ENCODE data around the gene SMAD3. TPM values are rescaled to one million over a fixed set of nuclear protein-coding genes. Genes with fewer than 3 reads are reported as not detected.

Gene SMAD3
- polyA plus RNA-seq, 1 donor, result 29.7 TPM

DNA sequence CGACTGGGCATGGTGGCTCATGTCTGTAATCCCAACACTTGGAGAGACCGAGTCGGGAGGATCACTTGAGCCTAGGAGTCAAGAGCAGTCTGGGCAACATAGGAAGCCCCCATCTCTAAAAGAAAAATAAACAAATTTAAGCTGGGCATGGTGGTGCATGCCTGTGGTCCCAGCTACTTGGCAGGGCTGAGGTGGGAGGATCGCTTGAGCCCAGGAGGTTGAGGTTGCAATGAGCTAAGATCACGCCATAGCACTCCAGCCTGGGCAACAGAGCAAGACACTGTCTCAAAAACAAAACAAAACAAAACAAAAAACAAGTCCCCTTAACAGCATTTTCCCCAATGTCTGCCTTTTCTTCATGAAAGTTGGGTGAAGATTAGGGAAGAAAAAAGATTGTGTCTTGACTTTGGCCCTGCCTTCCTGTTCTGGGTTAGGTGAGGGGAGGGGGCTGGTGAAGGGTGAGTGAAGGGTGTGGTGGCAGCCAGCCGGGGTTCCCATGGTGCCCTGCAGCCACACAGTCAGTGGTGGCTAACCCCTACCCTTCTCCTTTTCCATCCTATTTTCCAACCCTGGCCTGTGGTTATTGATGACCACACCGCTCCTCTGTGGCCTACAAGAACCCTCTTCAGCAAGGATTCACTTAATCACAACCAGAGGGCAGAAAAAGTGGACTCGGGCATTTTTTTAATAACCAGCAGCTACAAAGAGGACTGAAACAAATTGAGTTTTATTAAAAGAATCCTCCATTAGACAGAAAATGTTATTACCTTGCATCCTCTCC lies 28.4 kb upstream of the SMAD3 start:
- DNase-seq, result no peak

DNA sequence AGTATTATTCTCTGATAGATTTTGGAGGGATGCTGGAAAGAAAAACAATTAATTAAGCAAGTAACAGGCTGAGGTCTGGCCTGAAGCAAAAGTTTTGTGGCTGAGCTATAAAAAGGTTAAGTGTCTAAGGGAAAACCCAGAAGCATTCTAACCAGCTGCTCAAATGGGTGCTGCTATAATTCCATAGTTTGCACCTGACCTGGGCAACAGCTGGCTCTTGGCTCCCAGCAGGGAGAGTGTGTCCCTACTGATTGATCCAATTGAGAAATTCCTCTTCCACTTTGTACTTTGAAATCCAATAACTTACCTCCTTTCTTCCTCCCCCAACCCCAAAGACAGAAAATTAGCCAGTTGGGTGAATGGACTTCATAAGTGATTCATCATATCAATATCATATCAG lies 27.7 kb upstream of the SMAD3 start:
- no peak for DNase-seq

DNA sequence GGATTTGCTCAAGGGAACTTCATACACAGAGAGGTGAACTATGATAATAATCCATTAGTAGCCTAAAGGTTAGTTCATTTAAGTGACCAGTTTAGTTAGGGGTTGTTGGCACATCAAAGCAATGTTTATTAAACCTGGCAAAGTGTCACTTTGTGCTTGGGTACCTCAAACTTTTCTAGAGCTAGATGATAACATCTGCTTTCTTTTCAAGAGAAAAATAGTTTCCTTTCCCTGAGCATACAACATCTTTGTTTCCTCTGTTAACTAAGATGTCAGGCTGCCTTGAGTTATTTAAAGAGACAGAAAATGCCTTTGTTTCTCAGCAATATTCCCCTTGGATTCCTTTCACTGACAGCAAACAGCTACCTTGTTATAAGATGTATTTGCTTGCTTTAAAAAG lies 26.7 kb upstream of the SMAD3 start:
- DNase-seq, result no peak

DNA sequence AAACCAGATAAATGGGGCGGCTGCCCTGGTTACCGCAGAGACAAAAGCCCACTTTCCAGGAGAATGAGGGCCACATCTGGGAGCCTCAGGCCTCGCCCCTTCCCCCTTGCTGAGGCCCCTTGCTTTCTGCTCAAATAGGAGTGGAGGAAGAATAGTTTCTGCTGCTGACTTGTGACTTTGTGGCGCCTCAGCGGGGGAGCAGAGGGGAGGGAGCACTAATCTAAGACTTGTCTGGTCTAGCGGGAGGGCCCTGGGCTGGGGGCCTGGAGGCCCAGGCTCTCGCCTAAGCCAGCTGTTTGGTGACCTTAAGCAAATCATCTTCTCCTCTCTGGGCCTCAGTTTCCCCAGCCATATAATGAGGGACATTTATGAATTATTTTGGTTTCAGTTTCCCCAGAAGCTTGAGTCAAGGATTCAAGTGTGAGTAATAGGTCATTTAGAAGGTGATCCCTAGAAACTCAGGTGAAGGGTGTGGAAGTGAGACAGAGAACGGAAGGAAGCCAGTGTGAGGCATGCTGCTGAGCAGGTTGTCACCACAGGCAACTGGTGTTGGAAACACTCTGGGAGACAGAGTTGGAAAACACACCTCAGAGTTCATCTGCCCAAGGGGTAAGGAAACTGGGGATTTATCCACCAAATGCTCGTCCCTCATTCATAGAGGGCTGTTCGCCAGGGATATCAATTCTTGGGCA lies 25.9 kb upstream of the SMAD3 start:
- DNase-seq, result no peak

- DNase-seq, result no peak
These were observed 25.1 kb upstream of the SMAD3 start for GRCh38 chr15:67040277-67040676.

DNA sequence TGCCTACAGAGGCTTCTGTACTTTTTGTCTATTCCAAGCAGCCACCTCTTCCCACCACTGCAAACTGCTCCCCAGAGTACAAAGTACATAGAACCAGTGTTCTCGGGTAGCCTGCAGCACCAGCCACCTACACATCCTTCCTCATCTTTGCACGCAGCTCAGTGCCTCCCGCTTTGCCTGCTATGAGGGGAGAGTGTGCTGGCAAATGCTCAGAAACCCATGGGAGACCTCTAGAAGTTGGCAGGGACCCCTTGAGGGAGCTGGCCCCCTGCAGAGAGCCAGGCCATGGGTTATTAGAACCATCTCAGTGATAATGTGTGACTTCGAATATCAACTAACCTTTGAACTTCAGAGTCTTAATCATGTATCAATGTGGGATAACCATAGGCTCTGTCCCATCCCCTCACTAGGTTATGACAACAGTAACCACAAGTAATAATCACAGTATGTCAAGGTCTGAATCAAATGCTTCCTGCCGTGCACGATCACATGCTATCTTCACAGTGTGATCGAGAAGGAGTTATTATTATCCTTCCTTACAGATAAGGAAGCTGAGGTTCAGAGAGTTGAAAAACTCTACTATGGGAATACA lies 22.8 kb upstream of the SMAD3 start:
- no peak for DNase-seq

DNA sequence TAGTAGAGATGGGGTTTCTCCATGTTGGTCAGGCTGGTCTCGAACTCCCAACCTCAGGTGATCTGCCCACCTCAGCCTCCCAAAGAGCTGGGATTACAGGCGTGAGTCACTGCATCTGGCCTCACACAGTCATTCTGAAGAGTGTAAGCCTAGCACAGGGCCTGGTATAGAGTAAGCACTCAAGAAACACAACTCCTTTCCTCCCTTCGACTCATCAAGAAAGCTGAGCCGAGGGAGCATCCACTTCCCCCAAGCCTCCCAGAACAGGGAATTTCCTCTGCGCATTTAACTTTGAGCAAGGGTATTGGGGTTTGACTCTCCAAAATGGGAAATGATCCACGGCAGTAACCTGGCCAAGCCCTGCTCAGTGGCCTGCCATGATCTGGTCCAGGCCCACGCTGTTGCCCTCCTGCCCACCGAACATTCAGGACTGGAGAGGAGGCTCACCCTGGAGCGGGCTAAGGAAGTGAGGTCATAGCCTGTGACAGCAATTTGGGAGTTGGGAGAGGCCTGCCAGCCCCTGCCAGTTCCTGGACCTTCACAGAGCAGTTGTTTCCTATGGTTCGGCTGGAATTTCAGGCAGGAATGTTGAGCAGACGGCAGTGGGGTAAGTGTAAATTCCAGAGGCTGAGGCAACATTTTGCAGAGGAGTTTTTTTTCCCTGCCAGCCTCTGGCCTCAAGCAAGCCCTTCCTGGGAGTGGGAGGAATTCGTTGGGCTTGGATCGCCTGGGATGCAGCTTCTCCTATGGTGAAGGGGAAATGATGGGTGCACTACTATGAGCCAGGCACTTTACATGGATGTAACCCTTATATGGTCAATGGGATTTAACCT lies 21.2 kb upstream of the SMAD3 start:
- no peak for DNase-seq

DNA sequence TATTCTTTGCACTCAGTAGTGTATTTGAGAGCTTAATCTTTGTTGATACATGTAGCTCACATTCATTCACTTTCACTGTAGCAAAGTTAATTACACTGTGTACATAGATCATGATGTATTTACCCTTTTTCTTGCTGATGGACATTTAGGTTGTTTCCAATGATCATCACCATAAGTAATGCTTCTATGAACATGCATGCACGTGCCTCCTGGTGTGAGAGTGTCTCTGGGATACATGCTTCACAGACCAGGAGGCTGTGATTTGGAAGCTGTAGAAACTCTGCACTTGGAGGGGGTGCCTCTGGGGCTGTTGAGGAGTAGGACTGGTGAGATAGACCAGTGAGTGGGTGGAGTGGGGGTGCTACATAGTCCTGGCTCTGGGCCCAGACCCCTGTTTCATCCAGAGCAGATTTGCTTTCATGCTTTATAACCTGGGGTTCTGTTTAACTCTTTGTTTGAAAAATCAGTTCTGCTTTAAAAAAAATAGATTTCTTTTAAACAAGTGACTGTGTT lies 18.2 kb upstream of the SMAD3 start:
- no peak for DNase-seq

DNA sequence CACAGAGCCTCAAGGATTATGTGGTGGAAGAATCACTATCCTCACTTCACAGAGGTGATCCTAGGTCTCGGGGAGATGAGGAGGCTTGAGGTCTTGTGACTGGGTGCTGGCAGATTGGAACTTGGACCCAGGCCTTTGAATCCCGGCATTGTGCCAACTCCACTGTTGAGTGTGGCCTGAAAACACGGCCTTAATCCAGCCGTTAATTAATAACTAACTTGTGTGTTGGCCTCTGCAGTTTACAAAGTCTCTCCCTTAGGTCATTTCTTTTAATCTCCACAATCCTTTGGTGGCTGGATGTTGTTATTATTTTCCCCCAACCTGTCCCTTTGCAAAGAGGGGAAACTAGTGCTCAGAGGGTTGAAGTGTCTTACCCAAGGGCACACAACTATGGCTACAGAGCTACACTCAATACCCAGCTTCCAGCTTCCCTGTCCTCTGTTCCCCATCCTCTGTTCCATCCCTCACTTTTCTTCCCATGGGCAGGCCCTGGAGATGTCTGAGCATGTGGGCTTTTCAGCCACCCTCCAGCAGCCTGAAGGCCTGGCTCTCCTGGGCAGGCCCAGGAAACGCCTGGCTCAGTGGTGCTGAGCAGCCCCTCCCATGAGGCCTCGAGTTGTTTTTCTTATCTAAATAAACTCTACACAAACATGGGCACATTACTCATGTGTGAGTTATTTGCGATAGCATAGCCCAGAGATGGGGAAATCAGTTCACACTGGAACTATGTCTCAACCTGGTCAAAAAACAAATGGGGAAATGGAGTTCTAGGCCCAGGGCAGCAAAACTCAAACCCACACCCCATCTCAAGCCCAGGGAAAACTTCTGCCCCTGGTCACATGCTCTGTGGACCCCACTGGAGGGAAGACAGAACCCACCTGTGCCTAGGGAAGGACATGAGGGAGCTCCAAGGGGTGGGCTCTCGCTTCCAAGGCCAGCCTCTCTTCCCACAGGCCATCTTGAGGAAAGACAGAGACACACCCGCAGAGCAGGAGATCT lies 16.8 kb upstream of the SMAD3 start:
- no peak for DNase-seq

- no peak for DNase-seq
These were observed 15.9 kb upstream of the SMAD3 start for GRCh38 chr15:67049351-67050044.

DNA sequence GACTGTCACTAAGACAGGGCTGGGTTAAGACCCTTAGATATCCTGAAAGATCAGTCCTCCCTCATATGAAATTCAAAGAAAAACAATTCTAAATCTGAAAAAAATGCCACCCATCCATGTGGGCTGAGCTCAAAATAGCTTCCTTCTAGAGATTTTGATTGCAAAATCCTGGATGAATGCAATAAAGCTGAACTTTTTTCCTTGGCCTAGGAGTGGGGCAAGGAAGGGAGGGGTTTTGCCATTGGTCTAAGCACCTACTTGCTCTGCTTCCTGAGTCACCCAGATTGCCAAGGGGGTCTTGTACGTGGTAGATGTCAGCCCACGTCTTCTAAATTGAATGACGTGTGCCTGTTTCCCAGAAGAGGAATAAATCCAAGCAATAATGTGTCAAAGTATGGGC lies 15.3 kb upstream of the SMAD3 start:
- DNase-seq, result no peak

- DNase-seq, result no peak
These were observed 14.8 kb upstream of the SMAD3 start for GRCh38 chr15:67050522-67051087.

DNA sequence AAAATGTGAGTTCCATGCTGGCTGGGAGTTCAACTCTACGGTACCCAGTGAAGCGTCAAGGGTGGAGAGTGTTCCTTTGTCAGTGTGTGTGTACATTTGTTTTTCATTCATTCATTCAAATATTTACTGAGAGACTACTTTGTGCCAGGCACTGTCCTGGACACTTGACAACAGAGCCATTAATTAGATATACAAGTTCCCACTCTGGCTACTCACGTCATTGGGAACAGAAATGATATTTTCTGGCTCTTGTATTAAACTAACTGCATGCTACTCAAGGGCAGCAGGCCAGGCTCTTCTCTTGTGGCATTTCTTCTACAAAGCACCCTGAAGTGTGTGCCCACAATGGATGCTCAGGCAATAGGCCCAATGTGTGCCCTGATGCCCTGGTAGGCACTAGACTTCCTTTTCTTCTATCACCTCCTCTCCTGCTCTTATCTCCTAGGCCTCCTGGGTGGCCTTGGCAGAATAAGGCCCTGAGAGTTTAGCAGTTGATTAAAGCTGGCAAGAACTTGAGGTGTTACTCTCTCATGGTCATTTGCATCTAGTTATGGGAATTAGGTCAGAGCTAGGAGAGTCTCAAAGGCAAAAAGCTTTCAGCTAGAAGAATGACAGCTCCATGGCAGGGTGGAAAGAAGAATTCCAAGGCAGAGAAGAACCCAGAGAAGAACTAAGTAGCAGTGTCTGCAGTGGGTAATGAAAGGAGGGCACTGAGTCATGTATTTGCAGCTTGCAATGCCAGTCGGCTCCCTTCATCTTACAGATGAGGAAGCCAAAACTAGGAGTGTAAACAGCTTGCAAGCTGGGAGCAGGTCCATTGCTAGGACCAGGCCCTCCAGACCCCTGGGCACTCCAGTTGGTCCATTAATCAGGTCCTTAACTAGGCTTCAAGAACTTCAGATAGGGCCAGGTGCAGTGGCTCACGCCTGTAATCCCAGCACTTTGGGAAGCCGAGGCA lies 14.0 kb upstream of the SMAD3 start:
- no peak for DNase-seq

DNA sequence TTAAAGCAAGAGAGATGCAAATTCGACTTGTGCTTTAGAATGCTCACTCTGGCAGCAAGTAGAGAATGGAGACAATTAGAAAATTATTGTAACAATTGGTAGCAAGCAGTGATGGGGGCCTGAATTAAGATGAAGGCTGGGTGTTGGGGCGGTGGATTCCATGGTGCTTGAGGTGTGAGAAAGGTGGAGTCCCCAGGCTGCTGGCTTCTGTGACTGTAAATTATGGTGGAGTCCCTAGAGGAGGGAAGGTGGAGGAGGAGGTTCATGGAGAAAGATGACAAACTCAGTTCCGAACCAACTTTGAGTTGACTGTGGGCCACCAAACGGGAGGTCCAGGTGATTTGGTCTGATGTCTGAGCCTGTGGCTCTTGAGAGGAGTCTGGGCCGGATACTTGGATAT lies 10.7 kb upstream of the SMAD3 start:
- DNase-seq, result no peak

DNA sequence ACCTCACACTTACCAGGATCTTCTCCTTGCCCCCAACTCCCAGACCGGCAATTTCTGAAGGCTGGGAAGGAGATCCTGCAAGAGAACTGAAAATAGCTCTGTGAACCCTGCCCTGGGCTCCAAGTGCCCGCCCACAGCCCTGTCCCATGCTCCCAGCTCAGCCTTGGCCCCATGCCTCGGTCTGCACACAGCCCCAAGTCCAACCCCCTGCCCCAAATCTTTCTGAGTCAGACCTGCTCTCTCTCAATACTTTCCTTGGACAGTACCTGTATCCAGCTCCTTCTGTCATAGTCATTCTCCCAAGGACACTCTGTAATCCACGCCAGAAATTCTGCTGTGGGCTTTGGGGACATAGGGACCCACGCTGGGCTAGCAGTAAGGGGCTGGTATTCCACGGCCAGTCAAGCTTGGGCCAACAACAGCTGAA lies 6.3 kb upstream of the SMAD3 start:
- no peak for DNase-seq

DNA sequence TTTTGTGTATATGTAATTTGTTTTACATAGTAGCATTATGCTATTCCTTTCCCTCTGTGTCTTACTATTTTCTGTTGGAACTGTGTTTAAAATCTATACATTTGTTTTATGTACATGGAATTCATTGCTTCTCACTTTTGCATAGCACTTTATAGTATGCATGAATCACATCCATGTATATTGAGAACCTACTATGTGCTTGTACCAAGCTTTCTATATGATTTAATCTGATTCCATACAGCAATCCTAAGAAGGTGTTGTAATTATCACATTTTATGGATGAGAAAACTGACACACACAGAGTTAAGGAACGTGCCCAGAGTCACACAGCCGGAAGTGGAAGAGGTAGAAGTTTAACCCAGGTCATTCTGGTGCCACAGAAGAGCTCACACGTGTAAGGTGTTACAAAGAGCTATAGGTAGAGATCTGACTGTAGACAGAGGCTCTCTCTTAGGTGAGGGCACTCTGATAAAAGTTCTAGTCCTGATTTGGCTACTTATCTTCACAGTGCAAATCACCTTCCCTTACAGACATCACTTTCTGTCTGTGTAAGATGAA lies 3.5 kb upstream of the SMAD3 start:
- DNase-seq, result no peak

GRCh38 chr15:67062369-67062985 lies 2.9 kb upstream of the SMAD3 start:
- no peak for DNase-seq

Data from hindlimb muscle (tissue), 1 donor.